ENCODE results near the gene PCGF6.
A peak's percentile ranks its signal among the peaks of the same experiment; 100 is the strongest.

DNA sequence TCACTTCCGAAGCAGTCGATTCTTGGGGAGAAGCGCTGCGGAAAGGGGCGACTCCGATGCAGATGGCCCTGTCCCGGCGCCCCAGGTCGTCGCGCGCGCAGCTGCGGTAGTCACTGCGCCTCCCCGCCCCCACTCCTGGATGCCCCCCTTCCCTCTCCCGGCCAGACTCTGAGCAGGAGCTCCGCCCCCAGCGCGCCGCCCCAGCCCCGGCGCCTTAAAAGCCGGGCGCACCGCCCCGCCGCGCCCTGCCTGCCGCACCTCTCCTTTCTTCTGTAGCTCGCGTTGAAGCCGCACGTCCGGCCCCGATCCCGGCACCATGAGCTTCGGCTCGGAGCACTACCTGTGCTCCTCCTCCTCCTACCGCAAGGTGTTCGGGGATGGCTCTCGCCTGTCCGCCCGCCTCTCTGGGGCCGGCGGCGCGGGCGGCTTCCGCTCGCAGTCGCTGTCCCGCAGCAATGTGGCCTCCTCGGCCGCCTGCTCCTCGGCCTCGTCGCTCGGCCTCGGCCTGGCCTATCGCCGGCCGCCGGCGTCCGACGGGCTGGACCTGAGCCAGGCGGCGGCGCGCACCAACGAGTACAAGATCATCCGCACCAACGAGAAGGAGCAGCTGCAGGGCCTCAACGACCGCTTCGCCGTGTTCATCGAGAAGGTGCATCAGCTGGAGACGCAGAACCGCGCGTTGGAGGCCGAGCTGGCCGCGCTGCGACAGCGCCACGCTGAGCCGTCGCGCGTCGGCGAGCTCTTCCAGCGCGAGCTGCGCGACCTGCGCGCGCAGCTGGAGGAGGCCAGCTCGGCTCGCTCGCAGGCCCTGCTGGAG lies 73.8 kb downstream of the PCGF6 start, which contains the start of gene INA:
- TF ChIP-seq EZH2 (IDR thresholded peaks at IDR 0.05; ENCODE audit: insufficient read depth, poor library complexity, severe bottlenecking) (no peak), EZH2phosphoT487 (IDR thresholded peaks at IDR 0.05; ENCODE audit: insufficient read depth, low read depth) (0 out of 2 replicates have a peak, but pooled peaks have one; percentile 49)
